ENCODE data around the gene PCYOX1L.
"Not testable (repeated sequence)": the region's sequence is repeated elsewhere in the genome, so short reads cannot be mapped to it uniquely, and the experiment has no call there.

PCYOX1L gene

GRCh38 chr5:149388498-149389190 is 30.8 kb downstream of the PCYOX1L start:
- TF ChIP-seq EZH2phosphoT487 (IDR thresholded peaks at IDR 0.05; ENCODE audit: low read depth) (no peak), CTCF (IDR thresholded peaks at IDR 0.05; ENCODE audit: low read depth, low read length) (no peak)
- Histone ChIP-seq H3K79me2 (ENCODE audit: low read length) (no peaks in the 10 kb centered on the region), H3K4me1 (ENCODE audit: low read length) (no peaks in the 10 kb centered on the region), H3K36me3 (replicated peaks; ENCODE audit: low read depth, low read length) (no peaks in the 10 kb centered on the region), H3K4me3 (ENCODE audit: low read length) (no peak overlapping the region), H3K27me3 (ENCODE audit: low read depth, low read length) (no peaks in the 10 kb centered on the region), H3K9ac (ENCODE audit: low read length) (no peak overlapping the region), H3K9me3 (ENCODE audit: insufficient read depth, low read length) (no peaks in the 10 kb centered on the region), H3K4me2 (ENCODE audit: low read length) (no peak overlapping the region), H2AFZ (ENCODE audit: low read depth, low read length) (no peak overlapping the region), H4K20me1 (ENCODE audit: insufficient read depth, low read length) (no peaks in the 10 kb centered on the region), H3K27ac (ENCODE audit: low read length) (no peak overlapping the region)

- H4K20me1 ChIP-seq (ENCODE audit: insufficient read depth, low read length), result no peaks in the 10 kb centered on the region
- no peaks in the 10 kb centered on the region for H3K79me2 ChIP-seq (ENCODE audit: low read length)
- no peak overlapping the region for H2AFZ ChIP-seq (ENCODE audit: low read depth, low read length)
- H3K27ac ChIP-seq (ENCODE audit: low read length), result no peak overlapping the region
- H3K9ac ChIP-seq (ENCODE audit: low read length), result no peak overlapping the region
- H3K27me3 ChIP-seq (ENCODE audit: low read depth, low read length), result no peaks in the 10 kb centered on the region
- no peaks in the 10 kb centered on the region for H3K9me3 ChIP-seq (ENCODE audit: insufficient read depth, low read length)
- no peak overlapping the region for H3K4me3 ChIP-seq (ENCODE audit: low read length)
- no peaks in the 10 kb centered on the region for H3K36me3 ChIP-seq (replicated peaks; ENCODE audit: low read depth, low read length)
- no peak overlapping the region for H3K4me2 ChIP-seq (ENCODE audit: low read length)
- TF ChIP-seq EZH2phosphoT487 (IDR thresholded peaks at IDR 0.05; ENCODE audit: low read depth) (no peak), CTCF (IDR thresholded peaks at IDR 0.05; ENCODE audit: low read depth, low read length) (no peak)
- H3K4me1 ChIP-seq (ENCODE audit: low read length), result no peaks in the 10 kb centered on the region
These were observed 32.0 kb downstream of the PCYOX1L start for GRCh38 chr5:149389552-149390495.

- H3K4me3 ChIP-seq (ENCODE audit: low read length); H3K36me3 ChIP-seq (replicated peaks; ENCODE audit: low read depth, low read length); H3K4me2 ChIP-seq (ENCODE audit: low read length); H3K9ac ChIP-seq (ENCODE audit: low read length); H4K20me1 ChIP-seq (ENCODE audit: insufficient read depth, low read length); H3K27me3 ChIP-seq (ENCODE audit: low read depth, low read length); H3K9me3 ChIP-seq (ENCODE audit: insufficient read depth, low read length); H3K4me1 ChIP-seq (ENCODE audit: low read length); H3K27ac ChIP-seq (ENCODE audit: low read length); H2AFZ ChIP-seq (ENCODE audit: low read depth, low read length); H3K79me2 ChIP-seq (ENCODE audit: low read length): not testable (repeated sequence)
These were observed 33.2 kb downstream of the PCYOX1L start for GRCh38 chr5:149391076-149391475.

- Histone ChIP-seq H3K36me3 (replicated peaks; ENCODE audit: low read depth, low read length) (no peaks in the 10 kb centered on the region), H3K27me3 (ENCODE audit: low read depth, low read length) (no peaks in the 10 kb centered on the region), H4K20me1 (ENCODE audit: insufficient read depth, low read length) (no peaks in the 10 kb centered on the region), H3K4me2 (ENCODE audit: low read length) (no peak overlapping the region), H3K79me2 (ENCODE audit: low read length) (no peaks in the 10 kb centered on the region), H2AFZ (ENCODE audit: low read depth, low read length) (no peak overlapping the region), H3K9ac (ENCODE audit: low read length) (no peak overlapping the region), H3K9me3 (ENCODE audit: insufficient read depth, low read length) (no peaks in the 10 kb centered on the region), H3K4me3 (ENCODE audit: low read length) (no peak overlapping the region), H3K4me1 (ENCODE audit: low read length) (no peaks in the 10 kb centered on the region), H3K27ac (ENCODE audit: low read length) (no peak overlapping the region)
- no peak for TF ChIP-seq CTCF (IDR thresholded peaks at IDR 0.05; ENCODE audit: low read depth, low read length)
- no peak for TF ChIP-seq EZH2phosphoT487 (IDR thresholded peaks at IDR 0.05; ENCODE audit: low read depth)
These were observed 33.7 kb downstream of the PCYOX1L start for GRCh38 chr5:149391524-149391923.
